ENCODE measurements around the gene CA14. TPM values are rescaled to one million over a fixed set of nuclear protein-coding genes. Genes with fewer than 3 reads are reported as not detected.

Gene CA14
- polyA plus RNA-seq, 2 of the 4 experiments (the other 2 are of a cell fraction), result not detected

GRCh38 chr1:150235294-150235851 lies 22.2 kb upstream of the CA14 start:
- H3K4me1 ChIP-seq, result peaks cover 15% of the 10 kb centered on the region
- ATAC-seq (peak; percentile 2 to 7; a peak in 2 of 6 replicates), FAIRE-seq (no peak), DNase-seq (ENCODE audit: low read depth in 1 of 2, low spot score in 1 of 2) (peak in 1 of 2 experiments; percentile 47)
- ChIA-PET CTCF (interaction anchor here (0.7 kb wide), 1 partner anchor 1132 kb away, joined by 3 read pairs; no protein-coding TSS in a partner anchor), POLR2A (interaction anchor here (0.6 to 1.0 kb wide), 4 partner anchors 11 to 394 kb away, joined by 3 read pairs; partner anchors contain the start of gene ENSA)
- no peaks in the 10 kb centered on the region for H3K9me3 ChIP-seq
- TF ChIP-seq, protein P1, sequence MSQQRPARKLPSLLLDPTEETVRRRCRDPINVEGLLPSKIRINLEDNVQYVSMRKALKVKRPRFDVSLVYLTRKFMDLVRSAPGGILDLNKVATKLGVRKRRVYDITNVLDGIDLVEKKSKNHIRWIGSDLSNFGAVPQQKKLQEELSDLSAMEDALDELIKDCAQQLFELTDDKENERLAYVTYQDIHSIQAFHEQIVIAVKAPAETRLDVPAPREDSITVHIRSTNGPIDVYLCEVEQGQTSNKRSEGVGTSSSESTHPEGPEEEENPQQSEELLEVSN (IDR thresholded peaks at IDR 0.05; ENCODE audit: borderline replicate concordance, low read depth), result 0 out of 2 replicates have a peak, but pooled peaks have one; percentile 6
- TF ChIP-seq, protein P2, sequence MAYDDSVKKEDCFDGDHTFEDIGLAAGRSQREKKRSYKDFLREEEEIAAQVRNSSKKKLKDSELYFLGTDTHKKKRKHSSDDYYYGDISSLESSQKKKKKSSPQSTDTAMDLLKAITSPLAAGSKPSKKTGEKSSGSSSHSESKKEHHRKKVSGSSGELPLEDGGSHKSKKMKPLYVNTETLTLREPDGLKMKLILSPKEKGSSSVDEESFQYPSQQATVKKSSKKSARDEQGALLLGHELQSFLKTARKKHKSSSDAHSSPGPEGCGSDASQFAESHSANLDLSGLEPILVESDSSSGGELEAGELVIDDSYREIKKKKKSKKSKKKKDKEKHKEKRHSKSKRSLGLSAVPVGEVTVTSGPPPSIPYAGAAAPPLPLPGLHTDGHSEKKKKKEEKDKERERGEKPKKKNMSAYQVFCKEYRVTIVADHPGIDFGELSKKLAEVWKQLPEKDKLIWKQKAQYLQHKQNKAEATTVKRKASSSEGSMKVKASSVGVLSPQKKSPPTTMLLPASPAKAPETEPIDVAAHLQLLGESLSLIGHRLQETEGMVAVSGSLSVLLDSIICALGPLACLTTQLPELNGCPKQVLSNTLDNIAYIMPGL (CRISPR knock-in tag; IDR thresholded peaks at IDR 0.05; ENCODE audit: borderline replicate concordance), result no peak
- no peak for TF ChIP-seq GATA3 (IDR thresholded peaks at IDR 0.05; ENCODE audit: borderline replicate concordance)
- WGBS (ENCODE audit: missing lambda C conversion rate), result under 1% methylated on average over 26 of the region's 27 CpGs
- peak overlapping the region; percentile 89 for H3K4me2 ChIP-seq
- H3K27ac ChIP-seq, result peak overlapping the region; percentile 87 to 98
- peak overlapping the region; percentile 77 for H3K4me3 ChIP-seq

DNA sequence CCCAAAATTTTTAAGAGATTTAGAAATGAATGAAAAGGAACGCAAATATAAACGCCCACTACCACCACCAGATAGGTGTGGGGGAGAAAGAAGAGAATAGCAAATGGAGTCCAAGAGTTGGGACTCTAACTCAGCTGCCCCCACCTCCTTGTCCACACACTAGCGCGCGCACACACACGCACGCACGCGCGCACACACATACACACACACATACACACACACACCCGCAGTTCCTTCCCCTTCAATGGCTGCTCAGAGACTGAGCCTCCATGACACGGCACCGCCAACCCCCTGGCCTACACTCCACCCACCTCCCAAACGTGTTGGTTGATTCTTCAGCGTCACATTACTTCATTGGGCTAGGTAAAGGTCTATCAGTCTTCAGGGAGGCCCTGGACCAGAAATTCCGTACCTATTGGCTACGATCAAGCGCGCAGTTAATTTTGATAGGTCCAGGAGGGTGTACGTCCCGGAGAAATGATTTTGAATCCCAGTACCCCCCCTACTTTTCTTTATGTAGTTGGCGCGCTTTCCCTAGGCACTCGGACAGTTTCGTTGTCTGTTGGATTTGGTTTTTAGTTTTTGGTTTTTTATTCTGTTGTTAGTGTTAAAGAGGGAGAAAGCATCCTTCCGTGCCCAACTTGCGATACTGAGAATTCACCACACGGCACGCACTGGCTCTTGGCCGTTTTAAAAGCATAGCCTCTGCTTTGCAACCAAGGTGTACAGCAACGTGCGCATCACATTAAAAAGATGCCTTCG lies 21.5 kb upstream of the CA14 start, which contains the start of gene ANP32E:
Gene ANP32E, minus strand, starts transcription at position 261 of the 762 bp plus-strand sequence. CDS start 326 bp downstream, outside the sequence.
- ChIA-PET CTCF (interaction anchor here (0.6 to 1.6 kb wide), 3 partner anchors 17 to 26 kb away, joined by 3 to 10 read pairs (median 4); no protein-coding TSS in a partner anchor), POLR2A (interaction anchor here (0.6 to 1.0 kb wide), 5 partner anchors 11 to 394 kb away, joined by 3 read pairs; partner anchors contain the start of genes ENSA and RPRD2)
- Histone ChIP-seq H3K4me2 (peak within 1 kb of the TSS; percentile 89), H3K27ac (peak within 1 kb of the TSS; percentile 87 to 98), H3K4me3 (peak within 1 kb of the TSS; percentile 77), H3K4me1 (peaks cover 15% of the 10 kb centered on the region), H3K9me3 (no peaks in the 10 kb centered on the region)
- FAIRE-seq (peak; percentile 23), DNase-seq (ENCODE audit: low read depth in 1 of 2, low spot score in 1 of 2) (peak; percentile 99 to 100), ATAC-seq (peak; percentile 91)
- WGBS (ENCODE audit: missing lambda C conversion rate), result 1% methylated on average over 33 of the region's 33 CpGs
- TF ChIP-seq HOXB13 (CRISPR knock-in tag; IDR thresholded peaks at IDR 0.05; ENCODE audit: low read depth) (0 out of 2 replicates have a peak, but pooled peaks have one; percentile 47), CEBPB (IDR thresholded peaks at IDR 0.05) (no peak), HOXA7 (CRISPR knock-in tag; IDR thresholded peaks at IDR 0.05) (peak; percentile 45; the same call in 1 of the 2 replicates), NPAS2 (CRISPR knock-in tag; IDR thresholded peaks at IDR 0.05; ENCODE audit: borderline replicate concordance) (no peak), CBX8 (IDR thresholded peaks at IDR 0.05) (no peak), REST (IDR thresholded peaks at IDR 0.05) (no peak), NFE2L2 (conservative IDR thresholded peaks at IDR 0.05; ENCODE audit: low read length) (no peak), EP300 (IDR thresholded peaks at IDR 0.05) (no peak), MAFK (IDR thresholded peaks at IDR 0.05; ENCODE audit: partially characterized antibody) (no peak), TFCP2L1 (CRISPR knock-in tag; IDR thresholded peaks at IDR 0.05) (no peak; the same call in 1 of the 2 replicates), KDM5A (IDR thresholded peaks at IDR 0.05) (0 out of 2 replicates have a peak, but pooled peaks have one; percentile 14), ZSCAN20 (CRISPR knock-in tag; IDR thresholded peaks at IDR 0.05) (no peak), MYC (IDR thresholded peaks at IDR 0.05; ENCODE audit: borderline replicate concordance, low read length) (peak; percentile 37), KDM1A (IDR thresholded peaks at IDR 0.05; ENCODE audit: low read depth) (no peak), RARB (CRISPR knock-in tag; IDR thresholded peaks at IDR 0.05) (no peak), EHF (CRISPR knock-in tag; IDR thresholded peaks at IDR 0.05) (no peak), MAZ (IDR thresholded peaks at IDR 0.05; ENCODE audit: borderline replicate concordance, low read depth, low read length) (peak; percentile 35; the same call in 1 of the 2 replicates), ZNF302 (CRISPR knock-in tag; IDR thresholded peaks at IDR 0.05) (no peak), SMC3 (IDR thresholded peaks at IDR 0.05) (no peak), GATA3 (IDR thresholded peaks at IDR 0.05; ENCODE audit: borderline replicate concordance) (peak; percentile 76), JUNB (IDR thresholded peaks at IDR 0.05) (no peak), TP53 (CRISPR knock-in tag; IDR thresholded peaks at IDR 0.05) (no peak), BCL3 (IDR thresholded peaks at IDR 0.05) (0 out of 3 replicates have a peak, but pooled peaks have one; percentile 47), RAD21 (conservative IDR thresholded peaks at IDR 0.05 in 1 of 2, IDR thresholded peaks at IDR 0.05 in 1 of 2) (no peak), HOXB5 (CRISPR knock-in tag; IDR thresholded peaks at IDR 0.05) (no peak)
